HCT116 (cell line): Measurements from ENCODE around the gene RNF113A. TPM values are rescaled to one million over a fixed set of nuclear protein-coding genes. Genes with fewer than 3 reads are reported as not detected.

ENCODE experiments used
- ATAC-seq: fragments of 200-7000 bp; cut with Tn5 transposase; 2 replicates; pipeline ENCODE4 v1.9.1; 2020; ENCODE audit warnings: mild to moderate bottlenecking, moderate library complexity
- BruUV-seq: library from RNA; stranded (reverse); fragments of 400-500 nt; replicated peaks from 2 replicates; lab custom pipeline; 2021; lab: Mats Ljungman, UMichigan
- CTCF ChIA-PET: fragments of 300-600 bp; sonication (Branson Sonifier 250); formaldehyde crosslinking; loops from one replicate; lab custom pipeline; 2021; ENCODE audit warnings: antibody characterized with exemption; lab: Charles Lee
- POLR2A ChIA-PET: fragments of 300-600, 350-600 bp; sonication (Branson Sonifier 250); formaldehyde crosslinking; loops from one replicate; lab custom pipeline; 2021; ENCODE audit warnings: antibody characterized with exemption; lab: Charles Lee
- RAD21 ChIA-PET, 2 experiments: fragments of 300-600 bp; sonication (Branson Sonifier 250); formaldehyde crosslinking; loops; one replicate each; lab custom pipeline; 2023; ENCODE audit warnings: low total read pairs in 2 of 2; ENCODE audit not compliant: uncharacterized antibody in 2 of 2, unreplicated experiment in 2 of 2, low non-redundant PET in 1 of 2; lab: Charles Lee
- DNase-seq: peaks from one replicate; pipeline ENCODE4 v3.0.0-alpha.2; 2010; ENCODE audit warnings: low read depth, low spot score
- H2AFZ ChIP-seq: fragments of 200-600 bp; shearing (Covaris generic), sonication (generic); 2 replicates; pipeline ENCODE4 v1.6.1; 2017; ENCODE audit warnings: low read depth, mixed run types, mixed read lengths, antibody characterized with exemption, low read length; ENCODE audit not compliant: poor library complexity, severe bottlenecking
- H3K27ac ChIP-seq: 2 replicates; pipeline ENCODE4 v1.5.1; 2012; ENCODE audit warnings: low read depth, low read length
- H3K27me3 ChIP-seq: fragments of 200-600 bp; sonication (generic); 2 replicates; pipeline ENCODE4 v1.6.1; 2016; ENCODE audit warnings: mixed run types, low read length, mixed read lengths; ENCODE audit not compliant: insufficient read depth
- H3K36me3 ChIP-seq, 2 experiments: fragments of 200-500 bp in 1 of 2; fragments of 200-600 bp in 1 of 2; sonication (Bioruptor generic) in 1 of 2; sonication (generic) in 1 of 2; 2 replicates each; pipeline versions ENCODE4 v1.5.1 to v1.6.1; 2014 to 2016; ENCODE audit warnings: low read length in 2 of 2, inconsistent platforms in 1 of 2, mixed read lengths in 1 of 2, mixed run types in 1 of 2; ENCODE audit not compliant: insufficient read depth in 2 of 2, control insufficient read depth in 1 of 2
- H3K4me1 ChIP-seq, 2 experiments: fragments of 200-600 bp in 1 of 2; sonication (generic) in 1 of 2; 2 replicates each; pipeline versions ENCODE4 v1.5.1 to v1.6.1; 2012 to 2017; ENCODE audit warnings: low read length in 2 of 2, inconsistent platforms in 1 of 2, mild to moderate bottlenecking in 1 of 2, mixed read lengths in 1 of 2, mixed run types in 1 of 2, moderate library complexity in 1 of 2; ENCODE audit not compliant: insufficient read depth in 2 of 2, control insufficient read depth in 1 of 2
- H3K4me2 ChIP-seq: fragments of 200-600 bp; sonication (generic); 2 replicates; pipeline ENCODE4 v1.6.1; 2017; ENCODE audit warnings: mixed run types, low read length, mixed read lengths
- H3K4me3 ChIP-seq, 2 experiments: fragments of 200-600 bp in 1 of 2; sonication (generic) in 1 of 2; replicated peaks in 1 of 2; 2 replicates each; pipeline ENCODE4 v1.5.1; 2011 to 2016; ENCODE audit warnings: low read length in 2 of 2, control low read depth in 1 of 2, low read depth in 1 of 2, mild to moderate bottlenecking in 1 of 2, mixed read lengths in 1 of 2, mixed run types in 1 of 2
- H3K79me2 ChIP-seq: fragments of 200-600 bp; sonication (generic); 2 replicates; pipeline ENCODE4 v1.6.1; 2017; ENCODE audit warnings: mild to moderate bottlenecking, mixed run types, low read length, moderate library complexity, mixed read lengths; ENCODE audit not compliant: insufficient read depth
- H3K9ac ChIP-seq: fragments of 200-600 bp; sonication (generic); 2 replicates; pipeline ENCODE4 v1.6.1; 2016; ENCODE audit warnings: low read length, mixed read lengths
- H3K9me2 ChIP-seq: fragments of 200-600 bp; sonication (generic), shearing (Covaris generic); 2 replicates; pipeline ENCODE4 v1.6.1; 2017; ENCODE audit warnings: mixed run types, mild to moderate bottlenecking, moderate library complexity; ENCODE audit not compliant: insufficient read depth
- H3K9me3 ChIP-seq, 2 experiments: fragments of 200-500 bp in 1 of 2; fragments of 200-600 bp in 1 of 2; sonication (Bioruptor generic) in 1 of 2; sonication (generic) in 1 of 2; 2 replicates each; pipeline ENCODE4 v1.6.1; 2014 to 2017; ENCODE audit warnings: low read length in 2 of 2, mixed read lengths in 2 of 2, inconsistent platforms in 1 of 2, low read depth in 1 of 2, mild to moderate bottlenecking in 1 of 2, mixed run types in 1 of 2, moderate library complexity in 1 of 2; ENCODE audit not compliant: control insufficient read depth in 1 of 2, insufficient read depth in 1 of 2
- H4K20me1 ChIP-seq: fragments of 200-600 bp; sonication (generic), shearing (Covaris generic); 2 replicates; pipeline ENCODE4 v1.6.1; 2017; ENCODE audit warnings: mixed run types, mild to moderate bottlenecking, moderate library complexity; ENCODE audit not compliant: insufficient read depth
- EGR1 ChIP-seq: IDR thresholded peaks from 2 replicates; pipeline ENCODE4 v1.6.1; 2012; ENCODE audit warnings: low read depth
- ELF1 ChIP-seq: IDR thresholded peaks from 2 replicates; pipeline ENCODE4 v1.6.1; 2012; ENCODE audit warnings: low read depth, borderline replicate concordance
- EZH2 ChIP-seq: fragments of 200-600 bp; sonication (generic); IDR thresholded peaks from 2 replicates; pipeline ENCODE4 v1.6.1; 2017; ENCODE audit warnings: antibody characterized with exemption, mixed run types
- JUND ChIP-seq: IDR thresholded peaks from 2 replicates; pipeline ENCODE4 v1.6.1; 2012
- SIN3A ChIP-seq: IDR thresholded peaks from 2 replicates; pipeline ENCODE4 v1.6.1; 2012; ENCODE audit warnings: low read depth
- SP1 ChIP-seq: IDR thresholded peaks from 2 replicates; pipeline ENCODE4 v1.6.1; 2012; ENCODE audit warnings: low read depth
- SRF ChIP-seq: IDR thresholded peaks from 2 replicates; pipeline ENCODE4 v1.6.1; 2012; ENCODE audit warnings: low read depth
- intact Hi-C: fragments of 100-400 bp; cut with micrococcal nuclease; formaldehyde crosslinking; loops from 2 replicates; pipeline ENCODE4 v1.10.0; 2022
- total RNA-seq: library from RNA; stranded (reverse); gene quantifications from one replicate; pipeline ENCODE4 v1.2.1, GENCODE V29; 2021; ENCODE audit not compliant: unreplicated experiment
- TF ChIP-seq, protein P1 (sequence below): IDR thresholded peaks from 2 replicates; pipeline ENCODE4 v1.6.1; 2012
- TF ChIP-seq, protein P2 (sequence below), 3 experiments: fragments of 200-600 bp in 1 of 3; sonication (generic) in 1 of 3; IDR thresholded peaks in 2 of 3; conservative IDR thresholded peaks in 1 of 3; 2 replicates each; pipeline ENCODE4 v1.5.1; 2012 to 2017; ENCODE audit warnings: low read depth in 2 of 3, low read length in 2 of 3, antibody characterized with exemption in 1 of 3, borderline replicate concordance in 1 of 3, control low read depth in 1 of 3, mild to moderate bottlenecking in 1 of 3, mixed read lengths in 1 of 3, mixed run types in 1 of 3, moderate library complexity in 1 of 3; ENCODE audit not compliant: insufficient read depth in 1 of 3
- TF ChIP-seq, protein P3 (sequence below): IDR thresholded peaks from 2 replicates; pipeline ENCODE4 v1.6.1; 2012

The RNF113A gene
- total RNA-seq, 1 experiment from 2014 or later, result 8.1 TPM

DNA sequence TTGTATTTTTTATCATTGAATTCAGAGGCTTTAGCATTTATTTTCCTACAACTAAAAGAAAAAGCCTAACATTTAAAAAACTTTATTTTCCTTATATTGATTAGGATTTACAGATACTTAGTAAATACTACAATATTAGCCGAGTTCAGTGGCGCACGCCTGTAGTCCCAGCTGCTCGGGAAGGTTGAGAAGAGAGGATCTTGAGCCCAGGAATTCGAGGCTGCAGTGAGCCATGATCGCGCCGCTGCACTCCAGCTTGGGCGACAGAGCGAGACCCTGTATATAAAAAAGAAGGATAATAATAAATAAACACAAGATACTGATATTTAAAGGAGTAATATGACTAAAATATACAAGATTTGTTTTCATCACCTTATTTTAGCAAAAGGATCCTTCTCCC lies 18.1 kb downstream of the RNF113A start:
- Histone ChIP-seq H4K20me1 (no peaks in the 10 kb centered on the region), H3K4me3 (peak overlapping the region; percentile 27 to 87), H3K9ac (peak overlapping the region; percentile 33; the same call in 1 of the 2 replicates), H2AFZ (peak overlapping the region; percentile 74), H3K4me1 (peaks cover 0 to 8% of the 10 kb centered on the region in 2 experiments; a peak in 3 of 4 replicates), H3K27me3 (no peaks in the 10 kb centered on the region), H3K79me2 (peaks cover 20% of the 10 kb centered on the region), H3K9me3 (no peaks in the 10 kb centered on the region), H3K9me2 (no peaks in the 10 kb centered on the region), H3K27ac (peak overlapping the region; percentile 16; the same call in 1 of the 2 replicates), H3K4me2 (peak overlapping the region; percentile 81)
- ATAC-seq (no peak), DNase-seq (no peak)
- intact Hi-C loops, result loop anchor here (5.0 kb wide), 1 partner anchor 61 kb away; the partner anchor contains the start of gene RPL39
- BruUV-seq, result TSS peak; percentile 56
- ChIA-PET POLR2A (interaction anchor here (0.6 to 2.6 kb wide), 6 partner anchors 9 to 89 kb away, joined by 3 to 22 read pairs (median 3); partner anchors contain the start of gene RPL39), CTCF (interaction anchor here (1.1 kb wide), 1 partner anchor 34 kb away, joined by 3 read pairs; no protein-coding TSS in a partner anchor), RAD21 (no interaction called here)
- TF ChIP-seq SRF (no peak), SP1 (no peak), EZH2 (no peak), EGR1 (no peak), ELF1 (no peak), JUND (no peak), SIN3A (no peak)
- TF ChIP-seq, protein P1, sequence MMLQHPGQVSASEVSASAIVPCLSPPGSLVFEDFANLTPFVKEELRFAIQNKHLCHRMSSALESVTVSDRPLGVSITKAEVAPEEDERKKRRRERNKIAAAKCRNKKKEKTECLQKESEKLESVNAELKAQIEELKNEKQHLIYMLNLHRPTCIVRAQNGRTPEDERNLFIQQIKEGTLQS, result no peak
- TF ChIP-seq, protein P2, sequence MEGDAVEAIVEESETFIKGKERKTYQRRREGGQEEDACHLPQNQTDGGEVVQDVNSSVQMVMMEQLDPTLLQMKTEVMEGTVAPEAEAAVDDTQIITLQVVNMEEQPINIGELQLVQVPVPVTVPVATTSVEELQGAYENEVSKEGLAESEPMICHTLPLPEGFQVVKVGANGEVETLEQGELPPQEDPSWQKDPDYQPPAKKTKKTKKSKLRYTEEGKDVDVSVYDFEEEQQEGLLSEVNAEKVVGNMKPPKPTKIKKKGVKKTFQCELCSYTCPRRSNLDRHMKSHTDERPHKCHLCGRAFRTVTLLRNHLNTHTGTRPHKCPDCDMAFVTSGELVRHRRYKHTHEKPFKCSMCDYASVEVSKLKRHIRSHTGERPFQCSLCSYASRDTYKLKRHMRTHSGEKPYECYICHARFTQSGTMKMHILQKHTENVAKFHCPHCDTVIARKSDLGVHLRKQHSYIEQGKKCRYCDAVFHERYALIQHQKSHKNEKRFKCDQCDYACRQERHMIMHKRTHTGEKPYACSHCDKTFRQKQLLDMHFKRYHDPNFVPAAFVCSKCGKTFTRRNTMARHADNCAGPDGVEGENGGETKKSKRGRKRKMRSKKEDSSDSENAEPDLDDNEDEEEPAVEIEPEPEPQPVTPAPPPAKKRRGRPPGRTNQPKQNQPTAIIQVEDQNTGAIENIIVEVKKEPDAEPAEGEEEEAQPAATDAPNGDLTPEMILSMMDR (IDR thresholded peaks at IDR 0.05 in 2 of 3, conservative IDR thresholded peaks at IDR 0.05 in 1 of 3; ENCODE audit: borderline replicate concordance in 1 of 3, insufficient read depth in 1 of 3, low read depth in 2 of 3, low read length in 2 of 3), result no peak
- TF ChIP-seq, protein P3, sequence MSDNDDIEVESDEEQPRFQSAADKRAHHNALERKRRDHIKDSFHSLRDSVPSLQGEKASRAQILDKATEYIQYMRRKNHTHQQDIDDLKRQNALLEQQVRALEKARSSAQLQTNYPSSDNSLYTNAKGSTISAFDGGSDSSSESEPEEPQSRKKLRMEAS, result no peak
- TF ChIP-seq, all 23 proteins: peak for 0
- H3K36me3 ChIP-seq, result peaks cover 6 to 7% of the 10 kb centered on the region in 2 experiments; a peak in 3 of 4 replicates
